Thyroid gland (tissue), 4 donors: ENCODE data around the gene METTL22.

ENCODE experiments used
- CTCF ChIP-seq, 6 experiments: fragments of 200-600 bp in 3 of 6; fragments of 450-650 bp in 3 of 6; sonication (generic) in 3 of 6; IDR thresholded peaks; one replicate each; pipeline ENCODE4 v1.5.1; 2016 to 2019; ENCODE audit warnings: antibody characterized with exemption in 6 of 6, mild to moderate bottlenecking in 2 of 6, inconsistent platforms in 1 of 6, moderate library complexity in 1 of 6
- POLR2A ChIP-seq, 2 donors: fragments of 450-650 bp; IDR thresholded peaks; one replicate each; pipeline ENCODE4 v1.6.1; 2017; ENCODE audit warnings: antibody characterized with exemption in 2 of 2, mild to moderate bottlenecking in 2 of 2, moderate library complexity in 1 of 2

GRCh38 chr16:8667492-8667891 is 46.0 kb downstream of the METTL22 start:
- TF ChIP-seq CTCF (IDR thresholded peaks at IDR 0.05) (no peak), POLR2A (IDR thresholded peaks at IDR 0.05) (no peak)
